GM21576 (cell line): ENCODE measurements around the gene FBXO31.
"Not testable (repeated sequence)": the region's sequence is repeated elsewhere in the genome, so short reads cannot be mapped to it uniquely, and the experiment has no call there.

Experiments used
- ATAC-seq: cut with Tn5 transposase; IDR thresholded peaks from one replicate; pipeline ENCODE4 v1.9.1; 2021; ENCODE audit warnings: mild to moderate bottlenecking, moderate library complexity; ENCODE audit not compliant: unreplicated experiment

The FBXO31 gene

GRCh38 chr16:87365021-87365713 lies 18.4 kb downstream of the FBXO31 start:
- no peak for ATAC-seq

GRCh38 chr16:87363771-87364455 lies 19.7 kb downstream of the FBXO31 start:
- ATAC-seq = no peak

GRCh38 chr16:87362828-87363559 lies 20.6 kb downstream of the FBXO31 start:
- ATAC-seq = not testable (repeated sequence)

GRCh38 chr16:87361916-87362619 lies 21.5 kb downstream of the FBXO31 start:
- no peak for ATAC-seq

GRCh38 chr16:87360862-87361610 lies 22.5 kb downstream of the FBXO31 start:
- no peak for ATAC-seq

GRCh38 chr16:87359121-87359520 lies 24.5 kb downstream of the FBXO31 start:
- ATAC-seq = no peak

GRCh38 chr16:87358696-87359095 lies 24.9 kb downstream of the FBXO31 start:
- ATAC-seq = no peak

- ATAC-seq = no peak
These were observed 25.3 kb downstream of the FBXO31 start for GRCh38 chr16:87358250-87358649.

- ATAC-seq = no peak
These were observed 27.1 kb downstream of the FBXO31 start for GRCh38 chr16:87356491-87356853.

- ATAC-seq = no peak
These were observed 30.0 kb downstream of the FBXO31 start for GRCh38 chr16:87353613-87354012.

GRCh38 chr16:87352818-87353217 lies 30.8 kb downstream of the FBXO31 start:
- no peak for ATAC-seq

GRCh38 chr16:87351320-87351698 lies 32.3 kb downstream of the FBXO31 start:
- ATAC-seq = no peak

- ATAC-seq = no peak
These were observed 32.8 kb downstream of the FBXO31 start for GRCh38 chr16:87350681-87351319.

- ATAC-seq = no peak
These were observed 33.5 kb downstream of the FBXO31 start for GRCh38 chr16:87350031-87350430.

- no peak for ATAC-seq
These were observed 34.9 kb downstream of the FBXO31 start for GRCh38 chr16:87348616-87349157.

GRCh38 chr16:87347932-87348615 lies 35.5 kb downstream of the FBXO31 start:
- no peak for ATAC-seq

- ATAC-seq = no peak
These were observed 37.0 kb downstream of the FBXO31 start for GRCh38 chr16:87346517-87347060.

- no peak for ATAC-seq
These were observed 37.7 kb downstream of the FBXO31 start for GRCh38 chr16:87345726-87346424.
